Hematopoietic multipotent progenitor cell (in vitro differentiated cells): ENCODE measurements around the gene WDR27. TPM values are rescaled to one million over a fixed set of nuclear protein-coding genes. Genes with fewer than 3 reads are reported as not detected.
"Not testable (repeated sequence)": the region's sequence is repeated elsewhere in the genome, so short reads cannot be mapped to it uniquely, and the experiment has no call there.

Experiments used
- DNase-seq, 3 donors: peaks; one replicate each; pipeline ENCODE4 v3.0.0-alpha.2; 2011 to 2015; ENCODE audit warnings: low read depth in 2 of 3, low spot score in 2 of 3
- total RNA-seq: library from RNA; depleted of rRNA; stranded (reverse); fragments of >200 nt; gene quantifications from one replicate; pipeline ENCODE4 v1.2.3, GENCODE V29; 2012

The WDR27 gene
- total RNA-seq, 1 donor, result 28.0 TPM

DNA sequence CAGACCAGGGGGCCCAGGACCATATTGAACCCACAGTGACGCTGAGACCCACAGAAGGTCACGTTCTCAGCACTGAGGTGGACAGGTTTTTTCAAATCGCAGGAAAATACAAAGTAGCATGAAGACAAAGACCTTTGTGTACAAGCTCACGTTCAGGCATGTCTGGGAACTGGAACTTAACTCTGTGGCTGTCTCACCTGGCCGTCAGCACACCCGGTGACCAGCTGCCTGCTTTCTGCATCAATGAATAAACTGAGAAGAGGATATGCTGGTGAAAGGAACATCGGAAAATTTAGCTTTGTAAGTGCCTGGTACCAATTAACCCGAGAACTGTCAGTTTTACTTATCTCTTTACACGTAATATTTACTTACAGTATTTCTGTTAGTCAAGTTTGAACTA is 36.5 kb downstream of the WDR27 start:
- DNase-seq, result no peak

DNA sequence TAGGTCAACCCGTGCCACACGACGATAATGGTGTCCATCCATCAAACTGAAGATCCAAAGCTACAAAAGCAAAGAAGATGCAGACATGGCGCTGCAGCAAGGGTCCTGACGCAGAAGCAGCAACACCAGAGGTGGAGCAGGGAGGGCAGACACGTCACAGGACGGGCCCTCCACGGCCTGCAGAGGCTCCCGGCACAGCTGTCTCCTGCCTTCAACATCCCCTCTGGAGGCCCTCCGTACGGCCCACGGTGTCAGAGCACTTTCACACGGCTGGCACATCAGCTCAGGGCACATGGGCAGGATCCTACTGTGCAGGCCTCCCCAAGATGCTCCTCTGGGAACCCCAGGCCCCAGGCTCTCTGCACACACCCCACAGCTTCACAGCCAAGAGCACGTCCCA is 37.6 kb downstream of the WDR27 start:
- DNase-seq, result no peak

DNA sequence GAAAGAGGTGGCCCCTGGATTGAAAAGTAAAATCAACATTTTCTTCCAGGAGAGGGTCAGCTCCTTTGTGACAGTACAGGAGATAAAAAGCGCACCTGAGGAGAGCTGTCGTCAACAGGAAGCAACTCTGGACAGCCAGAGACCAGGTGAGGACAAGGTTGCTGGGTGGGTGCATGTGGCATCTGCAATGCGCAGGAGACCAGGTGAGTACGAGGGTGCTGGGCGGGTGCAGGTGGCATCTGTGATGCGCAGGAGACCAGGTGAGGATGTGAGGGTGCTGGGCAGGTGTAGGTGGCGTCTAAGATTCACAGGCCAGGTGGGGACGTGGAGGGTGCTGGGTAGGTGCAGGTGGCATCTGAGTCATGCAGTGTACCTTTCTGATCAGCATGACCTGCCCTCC is 38.4 kb downstream of the WDR27 start:
- no peak for DNase-seq

DNA sequence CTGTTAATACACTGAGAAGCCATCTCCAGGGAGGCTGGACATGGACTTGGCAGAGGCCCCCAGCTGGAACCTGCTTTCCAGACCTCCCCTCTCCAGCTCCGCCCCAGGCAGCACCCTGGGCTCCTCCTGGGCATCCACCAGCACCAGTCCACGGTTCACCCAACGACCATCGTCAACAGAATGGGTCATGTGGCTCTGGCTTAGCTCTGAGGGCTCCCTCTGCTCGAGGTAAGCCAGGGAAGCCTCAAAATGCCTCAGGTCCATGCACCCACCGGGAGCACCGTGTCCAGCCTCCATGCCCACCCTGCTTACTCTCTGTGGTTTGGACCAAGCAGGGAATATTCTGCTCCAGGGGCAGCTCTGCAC is 40.5 kb downstream of the WDR27 start:
- DNase-seq, result no peak

DNA sequence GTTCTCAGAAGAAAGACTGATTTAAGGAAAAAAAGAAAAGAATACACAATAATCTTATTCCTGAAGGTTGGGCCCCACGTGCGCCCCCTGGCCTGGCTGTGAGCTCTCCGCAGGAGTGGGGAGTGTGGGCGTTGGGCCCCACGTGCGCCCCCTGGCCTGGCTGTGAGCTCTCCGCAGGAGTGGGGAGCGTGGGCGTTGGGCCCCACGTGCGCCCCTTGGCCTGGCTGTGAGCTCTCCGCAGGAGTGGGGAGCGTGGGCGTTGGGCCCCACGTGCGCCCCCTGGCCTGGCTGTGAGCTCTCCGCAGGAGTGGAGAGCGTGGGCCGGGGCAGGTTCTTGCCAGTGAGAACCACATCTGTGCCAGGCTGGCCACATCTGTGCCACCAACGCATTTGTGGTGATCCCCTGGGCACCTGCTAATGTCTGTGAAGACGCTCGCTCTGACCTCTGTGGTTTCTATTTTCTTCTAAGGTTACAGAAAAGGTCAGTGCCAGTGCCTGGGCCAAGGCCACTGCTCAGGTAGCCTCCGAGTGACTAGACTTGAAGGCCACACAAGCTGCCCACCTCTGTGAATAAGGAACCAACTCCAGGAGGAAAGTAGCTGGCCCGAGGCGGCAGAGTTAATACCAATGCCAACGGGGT is 41.0 kb downstream of the WDR27 start:
- no peak for DNase-seq

DNA sequence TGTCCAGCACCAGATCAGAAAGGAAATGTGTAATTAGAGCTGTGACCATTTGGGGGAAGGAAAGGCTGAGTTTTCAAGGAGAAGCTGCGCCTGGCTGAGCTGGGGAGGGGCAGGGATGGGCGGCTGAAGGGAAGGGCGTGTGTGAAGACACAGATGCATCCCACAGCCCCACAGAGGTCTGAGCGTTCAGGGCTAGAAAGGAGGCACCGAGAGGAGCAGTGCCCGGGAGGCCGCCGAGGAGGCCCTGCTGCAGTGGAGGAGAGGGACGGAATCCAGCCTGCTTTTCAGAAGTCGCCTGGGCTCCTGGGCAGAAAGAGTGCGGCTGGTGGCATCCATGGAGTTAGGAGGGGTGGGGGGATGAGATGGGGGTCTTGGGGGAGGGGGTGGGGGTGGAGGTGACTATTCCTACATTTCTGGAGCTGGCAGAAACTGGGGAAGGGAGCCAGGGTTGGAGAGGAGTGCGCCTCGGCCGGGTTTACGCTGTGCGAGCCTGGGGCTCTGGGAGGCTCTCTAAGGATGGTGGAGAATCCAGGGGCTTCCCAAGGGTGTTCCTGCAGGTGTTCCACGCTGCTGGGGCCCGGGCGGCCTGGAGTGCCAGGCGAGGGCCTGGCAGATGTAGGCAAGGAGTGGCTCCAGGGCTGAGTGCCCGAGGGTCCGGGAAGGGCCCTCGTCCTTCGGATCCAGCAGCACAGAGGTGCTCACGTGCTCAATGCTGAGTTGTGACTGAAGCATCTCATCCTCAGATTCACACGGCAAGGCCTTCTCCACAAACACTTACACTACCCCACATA is 41.8 kb downstream of the WDR27 start:
- no peak for DNase-seq

DNA sequence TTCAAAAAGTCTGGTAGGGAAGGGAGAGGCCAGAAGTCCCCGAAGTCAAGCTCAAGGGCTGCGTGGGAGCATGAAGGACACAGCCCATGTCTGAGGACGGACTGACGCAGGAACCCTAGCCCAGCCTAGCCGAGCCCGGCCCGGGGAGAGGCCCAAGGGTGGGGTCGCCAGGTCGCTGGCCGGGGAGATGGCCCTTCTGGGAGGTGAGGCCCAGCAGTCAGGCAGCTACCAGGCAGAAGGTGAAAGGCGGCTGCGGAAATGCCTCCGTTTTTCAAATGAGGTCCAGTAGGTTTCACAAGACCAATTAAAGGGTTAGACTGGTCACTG is 44.6 kb downstream of the WDR27 start:
- DNase-seq, result no peak

DNA sequence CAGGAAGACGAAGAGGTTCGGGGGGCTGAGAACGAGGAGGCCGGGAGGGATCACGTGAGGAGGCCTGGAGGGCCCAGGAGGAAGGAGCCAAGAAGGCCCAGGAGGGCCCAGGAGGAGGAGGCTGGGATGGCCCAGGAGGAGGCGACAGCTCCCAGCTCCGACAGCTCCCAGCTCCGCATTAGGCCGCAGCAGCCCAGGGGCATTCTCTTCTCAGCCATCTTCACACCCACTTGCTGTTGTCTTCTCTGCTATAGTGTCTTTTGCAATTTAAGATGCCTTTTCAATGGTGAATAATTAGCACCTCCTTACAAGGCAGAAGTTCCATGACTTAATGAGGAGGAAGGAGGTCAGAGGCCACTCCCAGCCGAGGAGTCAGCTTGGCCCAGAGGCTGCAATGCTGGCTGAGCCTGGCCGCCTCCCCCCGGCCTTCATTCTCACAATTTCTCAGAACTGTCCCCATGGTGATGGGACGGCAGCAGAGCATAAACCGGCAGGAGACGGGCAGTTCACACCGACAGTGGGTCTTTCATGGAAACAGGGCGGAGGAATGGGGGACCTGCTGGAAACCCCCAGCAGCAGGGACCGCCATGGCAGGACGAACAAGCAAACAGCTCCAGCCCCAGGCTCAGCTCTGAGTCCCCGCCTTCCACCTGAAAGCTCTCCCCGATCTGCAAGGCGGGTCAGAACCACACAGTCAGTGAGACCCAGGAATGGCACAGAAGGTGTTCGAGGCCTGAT is 45.1 kb downstream of the WDR27 start:
- DNase-seq, result no peak

DNA sequence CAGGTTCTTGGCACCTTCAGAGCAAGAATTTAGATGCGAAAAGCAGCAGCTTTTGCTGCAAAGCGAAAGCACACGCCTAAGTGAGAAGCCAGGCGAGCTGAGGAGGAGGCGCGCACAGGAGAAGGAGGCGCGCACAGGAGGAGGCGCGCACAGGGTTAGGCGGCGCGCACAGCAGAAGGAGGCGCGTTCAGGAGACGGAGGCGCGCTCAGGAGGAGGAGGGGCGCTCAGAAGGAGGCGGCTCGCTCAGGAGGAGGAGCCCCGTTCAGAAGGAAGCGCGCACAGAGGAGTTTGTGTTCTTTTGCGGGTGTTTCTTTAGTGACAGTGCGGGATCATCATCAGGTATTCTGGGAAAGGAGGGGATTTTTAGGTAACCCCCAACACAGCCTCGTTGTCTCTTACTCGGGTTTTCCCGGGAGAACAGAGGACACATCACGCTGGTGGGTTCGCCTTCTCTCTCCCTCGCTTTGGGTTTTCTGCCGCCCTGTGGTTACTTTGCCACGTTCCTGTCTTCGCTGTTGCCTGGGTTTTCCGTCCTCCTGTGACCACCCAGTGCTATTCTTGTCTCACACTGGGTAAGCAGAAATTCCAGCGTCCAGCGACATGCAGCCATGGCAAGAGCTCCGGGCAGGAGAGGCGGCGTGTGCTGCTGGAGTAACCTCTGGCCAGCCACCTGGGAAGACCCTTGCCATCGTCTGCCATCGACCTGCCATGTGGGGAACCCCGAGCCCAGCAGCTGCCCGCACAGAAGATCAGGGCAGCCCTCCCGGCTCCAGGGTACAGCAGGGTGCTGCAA is 47.0 kb downstream of the WDR27 start:
- DNase-seq, result peak; percentile 43 to 77 (median 50)

DNA sequence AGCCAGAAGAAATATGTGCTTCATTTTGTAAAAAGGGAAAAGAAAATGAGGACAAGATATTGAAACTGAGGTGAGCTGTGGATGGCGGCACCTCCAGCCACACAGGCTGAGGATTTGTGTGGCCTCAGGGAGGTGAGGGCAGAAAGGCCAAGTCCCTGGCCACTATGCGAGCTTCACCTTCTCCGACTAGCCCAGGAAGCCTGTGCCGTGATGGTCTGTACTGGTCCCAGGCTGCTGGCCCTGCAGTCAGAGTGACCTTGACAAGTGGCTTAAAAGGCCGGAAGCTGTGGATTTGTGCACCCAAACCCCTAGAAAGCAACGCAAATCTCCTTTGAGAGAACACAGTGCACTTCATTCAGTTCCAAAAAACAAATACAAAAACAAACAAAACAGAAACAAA is 48.1 kb downstream of the WDR27 start:
- DNase-seq, result no peak

DNA sequence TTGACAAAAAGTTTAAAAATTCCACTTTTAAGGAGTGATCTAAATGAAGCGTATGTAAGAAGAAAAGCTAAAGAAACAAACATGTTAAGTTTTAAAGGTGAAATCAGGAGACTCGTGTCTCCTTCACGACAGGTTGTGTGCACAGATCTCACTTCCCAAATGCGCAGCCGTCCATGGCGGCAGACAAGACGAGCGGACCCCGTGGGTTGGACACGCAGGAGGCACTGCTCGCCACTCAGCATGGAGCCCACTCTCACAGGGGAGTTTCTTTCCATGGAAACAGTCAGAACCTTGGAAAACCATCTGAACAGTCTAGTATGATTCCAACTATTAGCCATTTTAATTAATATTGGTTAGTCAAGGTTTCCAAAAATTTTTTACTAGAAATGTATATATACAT is 48.9 kb downstream of the WDR27 start:
- no peak for DNase-seq

DNA sequence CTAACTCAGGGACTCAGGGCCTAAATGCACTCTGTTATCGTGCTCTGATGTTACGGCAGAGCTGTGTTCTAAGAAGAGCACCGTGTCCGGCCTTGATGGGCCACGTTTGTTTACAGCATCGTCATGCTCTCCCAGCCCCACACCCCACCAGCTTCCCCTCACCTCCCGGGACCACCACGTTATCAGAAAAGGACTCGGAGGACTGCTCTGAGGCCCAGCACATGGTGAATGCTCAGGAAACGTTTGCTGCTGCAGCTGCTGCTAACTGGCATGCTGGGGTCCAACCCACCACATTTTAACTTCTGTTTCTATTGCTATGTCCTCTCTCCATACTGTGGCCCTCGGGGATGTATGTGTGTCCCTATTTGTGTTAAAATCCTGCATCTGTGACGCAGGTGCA is 50.3 kb downstream of the WDR27 start:
- no peak for DNase-seq

DNA sequence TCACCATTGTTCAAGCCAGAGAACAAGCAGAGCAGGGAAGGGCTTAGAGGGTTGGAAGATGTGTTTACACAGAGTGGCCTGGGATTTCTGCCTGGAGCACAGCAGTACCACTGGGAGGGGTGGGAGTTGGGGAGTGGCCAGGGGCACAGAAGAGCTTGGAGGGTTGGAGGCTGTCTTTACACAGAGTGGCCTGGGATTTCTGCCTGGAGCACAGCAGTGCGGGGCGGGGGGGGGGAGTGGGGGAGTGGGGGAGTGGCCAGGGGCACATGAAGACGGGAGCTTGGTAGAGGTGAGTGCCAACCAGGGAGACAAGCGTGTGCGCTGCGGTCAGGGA is 50.9 kb downstream of the WDR27 start:
- no peak for DNase-seq

DNA sequence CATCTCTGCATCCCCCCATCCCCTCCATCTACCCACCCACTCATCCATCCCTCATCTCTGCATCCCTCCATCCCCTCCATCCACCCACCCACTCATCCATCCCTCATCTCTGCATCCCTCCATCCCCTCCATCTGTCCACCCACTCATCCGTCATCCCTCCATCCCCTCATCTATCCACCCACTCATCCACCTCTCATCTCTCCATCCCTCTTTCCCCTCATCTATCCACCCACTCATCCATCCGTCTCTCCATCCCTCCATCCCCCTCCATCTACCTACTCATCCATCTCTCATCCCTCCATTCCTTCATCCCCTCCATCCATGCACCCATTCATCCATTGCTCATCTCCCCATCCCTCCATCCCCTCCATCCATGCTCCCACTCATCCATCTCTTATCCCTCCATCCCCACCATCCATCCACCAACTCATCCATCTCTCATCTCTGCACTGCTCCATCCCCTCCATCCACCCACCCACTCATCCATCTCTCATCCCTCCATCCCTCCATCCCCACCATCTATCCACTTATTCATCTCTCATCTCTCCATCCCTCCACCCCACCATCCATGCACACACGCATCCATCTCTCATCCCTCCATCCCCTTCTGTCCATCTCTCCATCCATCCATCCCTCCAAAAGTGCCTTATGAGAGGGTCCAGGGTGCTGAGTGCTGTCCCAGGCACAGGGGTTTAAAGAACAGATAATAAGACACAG is 51.4 kb downstream of the WDR27 start:
- no peak for DNase-seq

DNA sequence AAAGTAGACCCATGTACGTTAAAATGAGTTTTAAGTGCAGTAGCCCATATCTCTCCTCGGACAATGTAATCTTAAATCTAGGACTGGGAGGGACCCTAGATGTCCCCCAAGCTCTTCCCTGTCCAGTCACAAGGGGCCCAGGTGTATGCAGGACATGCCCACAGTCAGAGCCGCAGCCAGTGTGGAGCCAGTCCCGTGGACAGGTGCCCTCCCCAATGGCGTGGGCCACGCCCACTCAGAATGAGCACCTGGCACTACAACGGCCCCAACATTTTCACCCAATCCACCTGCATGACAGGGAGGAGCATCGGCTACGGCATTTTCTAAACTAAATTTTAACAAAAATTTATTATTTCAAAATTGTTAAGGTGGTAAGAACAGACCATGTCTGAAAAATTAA is 53.2 kb downstream of the WDR27 start:
- no peak for DNase-seq

DNA sequence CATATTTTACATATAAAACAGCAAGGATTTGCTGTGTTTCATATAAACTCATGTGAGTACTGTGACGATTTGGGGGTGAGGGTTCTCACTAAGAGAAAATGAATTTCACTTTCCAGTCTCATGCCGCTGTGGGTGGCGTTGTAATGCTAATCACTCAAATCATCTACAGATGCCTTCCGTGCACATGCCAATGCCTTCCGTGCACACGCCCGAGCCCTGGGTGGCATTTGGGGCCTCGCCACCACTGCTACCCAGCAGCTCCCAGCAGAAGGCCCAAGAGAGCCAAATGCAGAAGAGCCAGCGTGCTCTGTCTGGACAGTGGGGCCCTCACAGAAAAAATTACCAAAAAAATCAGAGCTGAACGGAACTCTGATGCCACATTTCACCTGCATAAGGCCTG is 53.7 kb downstream of the WDR27 start:
- DNase-seq, result no peak

DNA sequence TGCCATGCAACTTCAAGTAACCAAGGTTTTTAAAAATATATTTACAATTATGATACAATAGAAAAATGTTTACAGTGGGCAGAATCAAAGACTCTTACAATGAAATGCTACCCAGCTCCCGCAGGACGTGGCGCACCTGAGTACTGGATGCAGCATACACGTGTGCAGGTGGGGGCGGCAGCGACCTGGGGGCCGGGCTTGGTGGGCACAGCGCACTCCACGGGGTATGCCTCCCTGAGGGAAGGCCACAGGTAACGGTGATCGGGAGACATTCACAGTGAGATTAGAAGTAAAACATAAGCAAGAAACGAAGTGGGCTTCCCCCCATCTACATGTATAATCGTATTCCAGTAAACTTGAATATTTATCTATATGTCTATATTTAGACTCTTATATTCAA is 54.2 kb downstream of the WDR27 start:
- DNase-seq, result no peak

DNA sequence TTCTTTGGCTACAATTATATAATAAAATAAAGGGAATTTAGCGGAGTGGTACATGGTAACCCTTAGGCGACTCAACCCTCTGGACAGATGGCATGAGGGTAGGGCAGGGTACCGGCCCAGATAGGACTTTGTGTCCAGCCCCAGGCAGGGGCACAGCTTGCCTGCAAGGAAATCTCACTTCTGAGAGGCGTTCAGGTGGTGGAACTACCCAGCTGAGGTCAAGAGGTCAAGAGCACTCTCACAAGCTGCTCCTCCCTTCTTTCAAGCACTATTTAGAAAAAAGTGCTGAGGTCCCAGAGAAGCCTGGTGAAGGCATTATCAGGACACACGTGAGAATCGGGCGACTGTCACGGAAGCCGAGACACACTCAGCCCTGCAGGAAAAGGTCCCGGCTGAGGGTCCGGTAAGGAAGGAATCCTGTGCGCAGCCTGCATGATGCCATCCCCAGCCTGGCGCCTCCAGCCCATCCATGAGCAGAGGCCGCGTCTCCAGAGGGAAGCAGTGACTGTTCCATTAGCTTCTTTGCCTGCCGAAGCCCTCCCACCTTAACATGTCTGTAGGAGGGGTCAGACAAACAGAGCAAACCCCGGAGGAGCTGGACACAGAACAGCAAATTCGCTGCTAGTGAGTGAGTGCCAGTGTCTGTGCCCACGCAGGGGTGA is 54.8 kb downstream of the WDR27 start:
- no peak for DNase-seq

DNA sequence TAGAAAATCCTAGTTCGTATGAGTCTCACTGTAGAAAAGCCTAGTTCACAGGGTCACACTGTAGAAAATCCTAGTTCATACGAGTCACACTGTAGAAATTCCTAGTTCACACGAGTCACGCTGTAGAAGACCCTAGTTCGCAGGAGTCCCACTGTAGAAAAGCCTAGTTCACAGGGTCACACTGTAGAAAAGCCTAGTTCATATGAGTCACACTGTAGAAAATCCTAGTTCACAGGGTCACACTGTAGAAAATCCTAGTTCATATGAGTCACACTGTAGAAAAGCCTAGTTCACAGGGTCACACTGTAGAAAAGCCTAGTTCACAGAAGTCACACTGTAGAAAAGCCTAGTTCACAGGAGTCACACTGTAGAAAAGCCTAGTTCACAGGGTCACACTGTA is 56.4 kb downstream of the WDR27 start:
- DNase-seq, result not testable (repeated sequence)

DNA sequence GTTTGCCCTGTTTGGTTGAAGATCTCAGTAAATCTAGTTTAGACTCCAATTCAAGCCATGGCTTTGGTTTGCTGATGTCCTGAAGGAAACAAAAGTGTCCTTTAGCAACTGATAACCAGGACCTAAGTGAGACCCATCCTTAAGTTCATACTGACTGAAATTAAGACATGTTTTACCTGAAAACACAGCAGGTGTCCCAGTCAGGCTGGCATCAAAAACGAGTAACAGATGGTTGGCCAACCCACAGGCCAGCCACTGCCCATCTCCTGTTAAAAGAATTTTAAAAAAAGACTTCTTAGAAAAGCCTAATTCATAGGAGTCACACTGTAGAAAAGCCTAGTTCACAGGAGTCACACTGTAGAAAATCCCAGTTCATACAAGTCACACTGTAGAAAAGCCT is 58.3 kb downstream of the WDR27 start:
- DNase-seq, result no peak
